ENCODE measurements around the gene SLC2A6. TPM values are rescaled to one million over a fixed set of nuclear protein-coding genes. Genes with fewer than 3 reads are reported as not detected.

The SLC2A6 gene
- total RNA-seq, 1 donor from 2014 or later: 3.6 TPM

- DNase-seq (ENCODE audit: low spot score): no peak
- intact Hi-C loops (cut with DNase I): loop anchor here (1.0 to 5.0 kb wide), 2 partner anchors 79 to 298 kb away; no protein-coding TSS in a partner anchor
These were observed 6.8 kb upstream of the SLC2A6 start for GRCh38 chr9:133485531-133486260.

- no peak for DNase-seq (ENCODE audit: low spot score)
- intact Hi-C loops (cut with DNase I): loop anchor here (5.0 kb wide), 1 partner anchor 298 kb away; no protein-coding TSS in a partner anchor
These were observed 6.0 kb upstream of the SLC2A6 start for GRCh38 chr9:133484671-133485437.

GRCh38 chr9:133483611-133484010 lies 4.7 kb upstream of the SLC2A6 start:
- DNase-seq (ENCODE audit: low spot score): no peak
- intact Hi-C loops (cut with DNase I): no loop called here

GRCh38 chr9:133477992-133478850 lies 678 bp downstream of the SLC2A6 start:
- DNase-seq (ENCODE audit: low spot score): no peak
- intact Hi-C loops (cut with DNase I): loop anchor here (5.0 to 10.0 kb wide), 2 partner anchors 56 to 443 kb away; partner anchors contain the start of genes ADAMTS13 and GTF3C5

- intact Hi-C loops (cut with DNase I): loop anchor here (5.0 to 10.0 kb wide), 2 partner anchors 55 to 443 kb away; partner anchors contain the start of genes ADAMTS13 and GTF3C5
- DNase-seq (ENCODE audit: low spot score): no peak
These were observed 1.4 kb downstream of the SLC2A6 start for GRCh38 chr9:133477461-133477860.

- intact Hi-C loops (cut with DNase I): loop anchor here (5.0 to 10.0 kb wide), 2 partner anchors 55 to 442 kb away; partner anchors contain the start of genes ADAMTS13 and GTF3C5
- no peak for DNase-seq (ENCODE audit: low spot score)
These were observed 2.0 kb downstream of the SLC2A6 start for GRCh38 chr9:133476941-133477340.

GRCh38 chr9:133476036-133476931 lies 2.6 kb downstream of the SLC2A6 start:
- no peak for DNase-seq (ENCODE audit: low spot score)
- intact Hi-C loops (cut with DNase I): loop anchor here (5.0 to 10.0 kb wide), 2 partner anchors 54 to 441 kb away; partner anchors contain the start of genes ADAMTS13 and GTF3C5

GRCh38 chr9:133475292-133476012 lies 3.4 kb downstream of the SLC2A6 start:
- intact Hi-C loops (cut with DNase I): loop anchor here (5.0 to 10.0 kb wide), 2 partner anchors 53 to 441 kb away; partner anchors contain the start of genes ADAMTS13 and GTF3C5
- no peak for DNase-seq (ENCODE audit: low spot score)

GRCh38 chr9:133474853-133475252 lies 4.0 kb downstream of the SLC2A6 start:
- no peak for DNase-seq (ENCODE audit: low spot score)
- intact Hi-C loops (cut with DNase I): loop anchor here (5.0 to 10.0 kb wide), 2 partner anchors 53 to 440 kb away; partner anchors contain the start of genes ADAMTS13 and GTF3C5

GRCh38 chr9:133474215-133474614 lies 4.7 kb downstream of the SLC2A6 start:
- intact Hi-C loops (cut with DNase I): loop anchor here (10.0 kb wide), 1 partner anchor 439 kb away; the partner anchor contains the start of gene GTF3C5

GRCh38 chr9:133473743-133474142 lies 5.2 kb downstream of the SLC2A6 start:
- intact Hi-C loops (cut with DNase I): loop anchor here (10.0 kb wide), 1 partner anchor 439 kb away; the partner anchor contains the start of gene GTF3C5
- DNase-seq (ENCODE audit: low spot score): no peak

More at GRCh38 chr9:133474215-133474614, 4.7 kb downstream of the SLC2A6 start:
- DNase-seq (ENCODE audit: low spot score): no peak

- no peak for DNase-seq (ENCODE audit: low spot score)
- intact Hi-C loops (cut with DNase I): loop anchor here (10.0 kb wide), 1 partner anchor 438 kb away; the partner anchor contains the start of gene GTF3C5
These were observed 6.0 kb downstream of the SLC2A6 start for GRCh38 chr9:133472753-133473378.

- intact Hi-C loops (cut with DNase I): loop anchor here (10.0 kb wide), 1 partner anchor 437 kb away; the partner anchor contains the start of gene GTF3C5
- DNase-seq (ENCODE audit: low spot score): no peak
These were observed 6.6 kb downstream of the SLC2A6 start for GRCh38 chr9:133472277-133472645.

- intact Hi-C loops (cut with DNase I): loop anchor here (10.0 kb wide), 1 partner anchor 437 kb away; the partner anchor contains the start of gene GTF3C5
- DNase-seq (ENCODE audit: low spot score): no peak
These were observed 7.2 kb downstream of the SLC2A6 start for GRCh38 chr9:133471551-133472276.

- intact Hi-C loops (cut with DNase I): loop anchor here (10.0 kb wide), 1 partner anchor 436 kb away; the partner anchor contains the start of gene GTF3C5
These were observed 7.9 kb downstream of the SLC2A6 start for GRCh38 chr9:133470988-133471387.

GRCh38 chr9:133470427-133470924 lies 8.4 kb downstream of the SLC2A6 start:
- no peak for DNase-seq (ENCODE audit: low spot score)
- intact Hi-C loops (cut with DNase I): loop anchor here (10.0 kb wide), 1 partner anchor 436 kb away; the partner anchor contains the start of gene GTF3C5

More at GRCh38 chr9:133470988-133471387, 7.9 kb downstream of the SLC2A6 start:
- DNase-seq (ENCODE audit: low spot score): no peak

Data from cardiac septum (tissue), 1 donor.